Fibroblast of skin of abdomen (primary cell): ENCODE measurements around the gene ZNF709.
"Not testable (repeated sequence)": the region's sequence is repeated elsewhere in the genome, so short reads cannot be mapped to it uniquely, and the experiment has no call there.

Experiments used
- DNase-seq: peaks from one replicate; pipeline ENCODE4 v3.0.0-alpha.2; 2013

ZNF709 gene

DNA sequence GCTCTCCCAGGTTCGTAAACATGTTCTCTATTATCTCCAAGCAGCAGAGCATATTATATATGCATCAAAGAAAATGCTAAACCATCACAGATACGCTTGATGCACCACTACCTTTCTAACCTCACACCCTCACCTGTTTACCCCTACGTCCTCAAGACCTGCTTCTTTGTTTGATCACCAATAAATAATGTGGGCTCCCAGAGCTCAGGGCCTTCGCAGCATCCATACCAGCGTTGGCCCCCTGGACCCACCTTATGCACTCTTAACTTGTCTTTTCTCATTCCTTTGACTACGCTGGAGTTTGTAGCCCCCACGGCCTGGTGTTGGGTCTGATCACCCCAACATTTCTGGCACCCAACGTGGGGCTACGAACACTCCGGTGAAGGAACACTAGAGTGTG is 33.8 kb downstream of the ZNF709 start:
- DNase-seq = no peak

DNA sequence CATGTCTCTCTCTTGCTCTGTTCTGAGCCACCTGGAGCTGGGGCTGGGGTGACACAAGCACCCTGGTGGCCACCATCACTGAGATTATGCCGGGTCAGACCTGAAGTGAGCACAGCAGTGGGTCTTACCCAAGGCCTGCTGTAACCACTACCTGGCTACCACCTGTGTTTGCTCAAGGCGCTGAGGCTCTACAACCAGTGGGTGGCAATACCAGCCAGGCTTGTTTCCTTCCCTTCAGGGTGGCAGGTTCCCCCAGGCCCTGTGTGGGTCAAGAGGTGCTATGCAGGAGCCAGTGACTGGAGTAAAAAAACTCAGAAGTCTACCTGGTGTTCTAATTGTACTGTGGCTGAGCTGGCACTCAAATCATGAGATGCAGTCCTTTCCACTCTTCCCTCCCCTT is 35.8 kb downstream of the ZNF709 start:
- DNase-seq = no peak

DNA sequence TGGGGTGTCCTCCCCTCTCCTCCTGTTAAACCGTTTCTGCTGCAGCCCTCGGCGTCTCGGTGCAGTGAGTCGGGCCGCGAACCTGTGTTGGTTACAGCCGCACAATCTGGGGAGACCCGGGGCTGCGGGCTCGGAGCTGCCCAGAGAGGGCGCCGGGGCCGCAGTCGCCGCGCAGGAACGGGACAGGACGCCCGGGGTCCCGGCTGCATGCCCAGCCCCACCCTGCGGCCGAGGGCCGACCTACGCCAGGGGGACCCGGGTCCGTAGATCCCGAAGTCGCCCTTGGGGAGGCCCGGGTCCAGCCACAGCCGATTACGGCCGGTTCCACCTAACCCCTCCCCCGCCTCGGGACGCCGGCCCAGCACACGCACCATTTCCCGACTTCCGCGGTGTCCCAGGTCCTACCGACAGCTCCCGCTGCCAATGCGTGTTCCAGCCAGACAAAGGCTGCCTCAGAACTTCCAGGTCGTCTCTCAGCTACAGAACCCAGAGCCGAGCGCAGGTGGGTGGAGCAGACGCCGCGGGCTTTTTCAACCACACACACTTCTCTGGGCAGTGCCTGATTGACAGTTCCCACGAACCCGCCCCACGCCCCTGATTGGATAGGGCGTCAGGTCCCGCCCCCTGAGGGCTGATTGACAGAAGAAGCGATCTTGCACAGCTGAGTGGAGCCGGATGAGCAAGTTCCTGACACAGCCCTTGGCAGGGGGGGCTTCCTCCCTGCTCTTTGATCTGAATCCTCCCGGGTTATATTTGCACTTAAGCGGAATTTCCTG is 43.9 kb downstream of the ZNF709 start, which contains the start of gene ZNF443:
TSS of gene ZNF443 (minus strand) at position 481 of the 776 bp plus-strand sequence. CDS start at position 374, 107 bp downstream.
- peak; percentile 97 for DNase-seq

DNA sequence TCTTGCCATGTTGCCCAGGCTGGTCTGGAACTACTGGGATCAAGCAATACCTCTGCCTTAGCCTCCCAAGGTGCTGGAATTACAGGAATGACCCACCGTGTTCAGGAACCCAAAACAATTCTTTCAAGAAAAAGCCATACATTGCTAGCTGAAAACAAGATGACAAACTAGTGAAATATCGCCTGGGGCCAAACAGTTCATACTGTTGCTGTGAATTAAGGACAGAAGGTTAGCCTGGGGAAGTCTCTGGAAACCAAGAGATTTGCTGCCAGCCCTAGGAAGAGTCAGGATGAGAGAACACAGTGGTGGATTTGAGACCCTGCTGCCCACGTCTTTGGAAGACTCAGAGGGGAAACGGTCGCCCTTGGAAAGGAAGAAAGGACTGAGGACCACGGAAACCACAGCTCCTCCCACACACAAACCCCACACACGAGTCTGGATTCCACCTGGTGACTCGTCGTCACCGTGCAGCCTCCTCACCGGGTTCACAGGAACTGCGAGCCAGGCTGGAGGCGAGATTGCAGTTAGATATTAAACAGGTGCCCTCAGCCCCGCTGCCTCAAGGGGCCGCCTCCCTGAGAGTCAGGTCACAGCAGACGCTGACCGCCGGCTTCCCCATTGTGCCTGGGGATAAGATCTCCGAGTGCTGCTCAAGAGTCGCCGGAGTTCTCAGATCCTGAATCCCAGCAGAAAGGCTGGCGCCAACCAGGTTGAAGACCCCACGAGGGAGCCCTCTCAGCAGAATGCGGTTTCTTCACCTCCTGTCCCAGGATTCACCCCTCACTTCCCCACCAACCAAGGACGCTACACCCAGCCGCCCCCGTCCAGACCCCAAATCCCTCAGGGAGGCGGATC is 44.7 kb downstream of the ZNF709 start:
- DNase-seq = not testable (repeated sequence)

DNA sequence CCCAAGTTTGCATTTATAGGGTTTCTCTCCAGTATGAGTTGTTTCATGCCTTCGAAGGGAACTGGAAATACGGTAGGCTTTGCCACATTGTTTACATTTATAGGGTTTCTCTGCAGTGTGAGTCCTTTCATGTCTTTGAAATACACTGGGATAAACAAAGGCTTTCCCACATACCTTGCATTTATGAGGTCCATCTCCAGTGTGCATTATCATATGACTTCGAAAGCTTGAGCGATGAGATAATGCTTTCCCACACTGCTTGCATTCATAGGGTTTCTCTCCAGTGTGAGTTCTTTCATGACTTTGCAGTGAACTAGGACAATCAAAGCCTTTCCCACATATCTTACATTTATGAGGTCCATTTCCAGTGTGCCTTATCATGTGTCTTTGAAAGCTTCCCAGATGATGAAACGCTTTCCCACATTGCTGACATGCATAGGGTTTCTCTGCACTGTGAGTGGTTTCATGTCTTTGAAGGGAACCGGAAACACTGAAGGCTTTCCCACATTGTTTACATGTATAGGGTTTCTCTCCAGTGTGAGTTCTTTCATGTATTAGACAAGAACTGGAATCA is 53.8 kb downstream of the ZNF709 start:
- DNase-seq = not testable (repeated sequence)

DNA sequence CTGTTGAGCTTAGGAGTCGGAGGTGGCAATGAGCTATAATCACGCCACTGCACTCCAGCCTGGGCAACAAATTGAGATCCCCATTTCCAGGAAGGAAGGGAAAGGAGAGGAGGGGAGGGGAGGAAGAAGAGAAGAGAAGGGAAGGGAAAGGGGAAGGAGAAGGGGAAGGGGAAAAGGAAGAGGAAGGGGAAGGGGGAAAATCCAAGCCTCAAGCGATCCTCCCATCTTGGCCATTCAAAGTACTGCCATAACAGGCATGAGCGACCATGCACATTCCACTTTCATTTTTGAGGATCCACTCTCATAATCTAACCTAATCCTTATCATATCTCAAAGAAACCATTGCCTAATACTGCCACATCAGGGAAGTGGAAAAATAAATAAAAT is 58.7 kb downstream of the ZNF709 start:
- DNase-seq = no peak

DNA sequence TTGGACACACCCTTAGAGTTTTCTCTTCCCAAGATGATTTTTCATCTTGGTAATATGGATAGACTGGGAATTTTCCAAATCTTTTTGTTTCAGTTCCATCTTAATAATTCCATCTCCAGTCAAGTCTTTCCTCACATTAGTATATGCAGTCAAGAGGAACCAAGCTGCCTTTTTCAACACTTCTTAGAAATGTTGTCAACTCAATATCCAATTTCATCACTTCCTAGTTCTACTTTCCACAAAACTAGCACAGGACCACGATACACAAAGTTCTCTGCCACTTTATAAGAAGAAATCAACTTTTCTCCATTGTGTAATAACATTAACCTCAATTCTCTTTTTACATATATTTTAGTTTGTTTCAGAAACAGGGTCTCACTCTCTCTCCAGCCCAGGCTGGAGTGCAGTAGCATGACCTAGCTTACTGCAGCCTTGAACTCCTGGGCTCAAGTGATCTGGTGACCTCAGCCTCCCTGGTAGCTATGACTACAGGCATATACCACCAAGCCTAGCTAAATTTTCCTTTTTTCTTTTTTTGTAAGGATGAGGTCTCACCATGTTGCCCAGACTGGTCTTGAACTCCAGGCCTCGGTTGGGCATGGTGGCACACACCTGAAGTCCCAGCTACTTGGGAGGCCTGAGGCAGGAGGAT is 59.3 kb downstream of the ZNF709 start:
- DNase-seq = no peak

DNA sequence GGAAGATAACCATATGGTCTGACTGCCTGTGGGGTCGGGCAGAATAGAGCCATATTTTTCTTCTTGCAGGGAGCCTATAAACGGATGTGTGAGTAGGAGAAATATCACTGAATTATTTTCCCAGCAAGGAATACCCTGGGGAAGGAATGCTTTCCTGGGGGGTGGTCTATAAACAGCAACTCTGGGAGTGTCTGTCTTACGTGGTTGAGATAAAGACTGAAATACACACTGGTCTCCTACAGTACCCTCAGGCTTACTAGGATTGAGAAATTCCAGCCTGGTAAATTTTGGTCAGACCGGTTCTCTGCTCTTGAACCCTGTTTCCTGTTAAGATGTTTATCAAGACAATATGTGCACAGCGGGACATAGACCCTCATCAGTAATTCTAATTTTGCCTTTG is 67.3 kb downstream of the ZNF709 start:
- DNase-seq = not testable (repeated sequence)

DNA sequence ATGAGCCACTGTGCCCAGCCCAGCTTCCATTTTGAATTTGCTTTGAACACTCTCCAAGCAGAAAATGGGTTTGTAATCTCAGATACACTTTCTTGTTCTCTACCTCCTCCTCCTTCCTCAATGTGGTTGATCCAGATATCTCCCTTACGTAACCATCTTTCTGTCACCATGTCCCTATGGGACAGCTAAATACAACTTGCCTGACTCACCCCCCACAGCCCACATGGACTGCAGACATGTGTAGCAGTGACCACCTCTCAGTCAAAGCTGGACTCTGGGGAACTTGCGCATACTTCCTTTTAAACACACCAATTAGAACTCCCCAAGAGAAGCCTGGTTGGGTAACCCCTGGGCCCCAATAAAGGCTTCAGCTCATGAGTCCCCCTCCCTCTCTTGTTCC is 72.7 kb downstream of the ZNF709 start:
- no peak for DNase-seq
